Gastroesophageal sphincter (tissue), 3 donors: ENCODE data around the gene SVOPL.

Source experiments
- CTCF ChIP-seq, 4 experiments: fragments of 200-600 bp in 2 of 4; fragments of 450-650 bp in 2 of 4; sonication (generic) in 1 of 4; IDR thresholded peaks; one replicate each; pipeline ENCODE4 v1.5.1; 2017 to 2019; ENCODE audit warnings: antibody characterized with exemption in 4 of 4, mild to moderate bottlenecking in 2 of 4, moderate library complexity in 2 of 4
- EP300 ChIP-seq: sonication (generic); formaldehyde crosslinking; IDR thresholded peaks from one replicate; pipeline ENCODE4 v1.6.1; 2017; ENCODE audit warnings: antibody characterized with exemption, mild to moderate bottlenecking
- POLR2A ChIP-seq, 2 donors: fragments of 450-650 bp; IDR thresholded peaks; one replicate each; pipeline ENCODE4 v1.6.1; 2017; ENCODE audit warnings: antibody characterized with exemption in 2 of 2, mild to moderate bottlenecking in 2 of 2, moderate library complexity in 1 of 2
- POLR2AphosphoS5 ChIP-seq: sonication (generic); formaldehyde crosslinking; IDR thresholded peaks from one replicate; pipeline ENCODE4 v1.6.1; 2017; ENCODE audit warnings: antibody characterized with exemption

GRCh38 chr7:138563808-138564207, 137.4 kb downstream of the SVOPL start:
- TF ChIP-seq POLR2A (IDR thresholded peaks at IDR 0.05) (no peak), CTCF (IDR thresholded peaks at IDR 0.05) (no peak), EP300 (no peak), POLR2AphosphoS5 (no peak)
